Measurements from ENCODE around the gene ZFP57. TPM values are rescaled to one million over a fixed set of nuclear protein-coding genes. Genes with fewer than 3 reads are reported as not detected.
A peak's percentile ranks its signal among the peaks of the same experiment; 100 is the strongest.

Gene ZFP57
- total and polyA plus RNA-seq, 4 experiments from 2014 or later: 2.4 to 3.0 TPM; not detected in 2

GRCh38 chr6:29726571-29727194 is 45.7 kb upstream of the ZFP57 start:
- H3K36me3 ChIP-seq (ENCODE audit: insufficient read depth, low read length): peaks cover 44% of the 10 kb centered on the region
- H3K9me3 Mint-ChIP-seq: no peaks in the 10 kb centered on the region
- no peaks in the 10 kb centered on the region for H3K27me3 Mint-ChIP-seq
- ChIA-PET POLR2A (ENCODE audit: partially characterized antibody) (interaction anchor here (0.7 to 14.8 kb wide), 9 partner anchors 9 to 222 kb away, joined by 3 to 158 read pairs (median 6); no protein-coding TSS in a partner anchor), CTCF (ENCODE audit: partially characterized antibody) (interaction anchor here (1.2 to 3.9 kb wide), 11 partner anchors 10 to 108 kb away, joined by 3 to 31 read pairs (median 6); no protein-coding TSS in a partner anchor)
- intact Hi-C loops (cut with micrococcal nuclease): no loop called here
- peaks cover 45 to 57% of the 10 kb centered on the region in 2 donors for H3K36me3 Mint-ChIP-seq
- peaks cover 45 to 98% (median 64%) of the 10 kb centered on the region in 4 donors for H3K4me1 Mint-ChIP-seq
- no peaks in the 10 kb centered on the region for H3K9me3 ChIP-seq (ENCODE audit: control insufficient read depth in 1 of 2, low read length in 2 of 2)
- peaks cover 60% of the 10 kb centered on the region for H3K4me1 ChIP-seq (ENCODE audit: insufficient read depth, low read length)
- no peak overlapping the region for H3K27ac ChIP-seq (ENCODE audit: low read depth, low read length)
- no peak overlapping the region for H3K4me3 ChIP-seq (ENCODE audit: low read length in 2 of 2)
- peak overlapping the region in 6 of 7 donors; percentile 11 to 96 (median 73) for H3K27ac Mint-ChIP-seq
- no peaks in the 10 kb centered on the region for H3K27me3 ChIP-seq (ENCODE audit: insufficient read depth, low read length)
- H3K4me3 Mint-ChIP-seq: peak overlapping the region; percentile 34 to 98 (median 94)
- no peak for DNase-seq

- peak overlapping the region; percentile 95 for H3K4me3 ChIP-seq (ENCODE audit: low read length in 2 of 2)
- Mint-ChIP-seq H3K9me3 (no peaks in the 10 kb centered on the region), H3K27me3 (no peaks in the 10 kb centered on the region), H3K4me1 (peaks cover 45 to 97% (median 63%) of the 10 kb centered on the region in 4 donors), H3K36me3 (peaks cover 45 to 57% of the 10 kb centered on the region in 2 donors), H3K4me3 (peak overlapping the region; percentile 94 to 98 (median 96)), H3K27ac (peak overlapping the region; percentile 84 to 99 (median 96))
- CTCF ChIA-PET (ENCODE audit: partially characterized antibody): interaction anchor here (1.2 to 3.9 kb wide), 7 partner anchors 11 to 109 kb away, joined by 3 to 31 read pairs (median 5); no protein-coding TSS in a partner anchor
- DNase-seq: no peak
- H3K27me3 ChIP-seq (ENCODE audit: insufficient read depth, low read length): no peaks in the 10 kb centered on the region
- H3K36me3 ChIP-seq (ENCODE audit: insufficient read depth, low read length): peaks cover 44% of the 10 kb centered on the region
- intact Hi-C loops (cut with micrococcal nuclease): no loop called here
- H3K27ac ChIP-seq (ENCODE audit: low read depth, low read length): peak overlapping the region; percentile 100
- peaks cover 67% of the 10 kb centered on the region for H3K4me1 ChIP-seq (ENCODE audit: insufficient read depth, low read length)
- POLR2A ChIA-PET (ENCODE audit: partially characterized antibody): interaction anchor here (1.0 to 14.8 kb wide), 7 partner anchors 12 to 223 kb away, joined by 3 to 158 read pairs (median 5); no protein-coding TSS in a partner anchor
- H3K9me3 ChIP-seq (ENCODE audit: control insufficient read depth in 1 of 2, low read length in 2 of 2): no peaks in the 10 kb centered on the region
These were observed 45.0 kb upstream of the ZFP57 start for GRCh38 chr6:29726001-29726400.

GRCh38 chr6:29724937-29725869 is 44.3 kb upstream of the ZFP57 start:
- Mint-ChIP-seq H3K4me1 (peaks cover 38 to 94% (median 56%) of the 10 kb centered on the region in 4 donors), H3K4me3 (peak overlapping the region; percentile 94 to 98 (median 96)), H3K36me3 (peaks cover 45 to 57% of the 10 kb centered on the region in 2 donors), H3K27me3 (no peaks in the 10 kb centered on the region), H3K9me3 (no peaks in the 10 kb centered on the region), H3K27ac (peak overlapping the region; percentile 92 to 99 (median 98))
- peak overlapping the region; percentile 100 for H3K27ac ChIP-seq (ENCODE audit: low read depth, low read length)
- POLR2A ChIA-PET (ENCODE audit: partially characterized antibody): interaction anchor here (1.0 to 14.8 kb wide), 7 partner anchors 12 to 223 kb away, joined by 3 to 158 read pairs (median 5); no protein-coding TSS in a partner anchor
- CTCF ChIA-PET (ENCODE audit: partially characterized antibody): interaction anchor here (1.2 to 3.9 kb wide), 6 partner anchors 12 to 110 kb away, joined by 3 to 31 read pairs (median 6); no protein-coding TSS in a partner anchor
- H3K36me3 ChIP-seq (ENCODE audit: insufficient read depth, low read length): peaks cover 44% of the 10 kb centered on the region
- H3K27me3 ChIP-seq (ENCODE audit: insufficient read depth, low read length): no peaks in the 10 kb centered on the region
- H3K4me3 ChIP-seq (ENCODE audit: low read length in 2 of 2): peak overlapping the region; percentile 95
- no peaks in the 10 kb centered on the region for H3K9me3 ChIP-seq (ENCODE audit: control insufficient read depth in 1 of 2, low read length in 2 of 2)
- peaks cover 72% of the 10 kb centered on the region for H3K4me1 ChIP-seq (ENCODE audit: insufficient read depth, low read length)
- DNase-seq: no peak
- intact Hi-C loops (cut with micrococcal nuclease): loop anchor here (5.0 kb wide), 2 partner anchors 67 to 242 kb away; no protein-coding TSS in a partner anchor

GRCh38 chr6:29723666-29724588 is 43.0 kb upstream of the ZFP57 start:
- H3K36me3 Mint-ChIP-seq: peaks cover 45 to 57% of the 10 kb centered on the region in 2 donors
- DNase-seq: peak; percentile 61 to 86 (median 70)
- H3K4me3 Mint-ChIP-seq: peak overlapping the region; percentile 94 to 98 (median 96)
- Histone ChIP-seq H3K27me3 (ENCODE audit: insufficient read depth, low read length) (no peaks in the 10 kb centered on the region), H3K4me3 (ENCODE audit: low read length in 2 of 2) (peak overlapping the region; percentile 95), H3K4me1 (ENCODE audit: insufficient read depth, low read length) (peaks cover 65% of the 10 kb centered on the region), H3K27ac (ENCODE audit: low read depth, low read length) (peak overlapping the region; percentile 100), H3K9me3 (ENCODE audit: control insufficient read depth in 1 of 2, low read length in 2 of 2) (no peaks in the 10 kb centered on the region), H3K36me3 (ENCODE audit: insufficient read depth, low read length) (peaks cover 44% of the 10 kb centered on the region)
- intact Hi-C loops (cut with micrococcal nuclease): loop anchor here (2.0 to 5.0 kb wide), 4 partner anchors 15 to 243 kb away; no protein-coding TSS in a partner anchor
- peak overlapping the region; percentile 92 to 99 (median 98) for H3K27ac Mint-ChIP-seq
- no peaks in the 10 kb centered on the region for H3K9me3 Mint-ChIP-seq
- CTCF ChIA-PET (ENCODE audit: partially characterized antibody): interaction anchor here (1.0 kb wide), 1 partner anchor 71 kb away, joined by 3 read pairs; no protein-coding TSS in a partner anchor
- peaks cover 34 to 82% (median 48%) of the 10 kb centered on the region in 4 donors for H3K4me1 Mint-ChIP-seq
- POLR2A ChIA-PET (ENCODE audit: partially characterized antibody): interaction anchor here (1.0 to 1.3 kb wide), 4 partner anchors 15 to 29 kb away, joined by 3 to 6 read pairs (median 4); no protein-coding TSS in a partner anchor
- H3K27me3 Mint-ChIP-seq: no peaks in the 10 kb centered on the region

- ChIA-PET POLR2A (ENCODE audit: partially characterized antibody) (interaction anchor here (1.0 to 3.1 kb wide), 8 partner anchors 11 to 218 kb away, joined by 3 to 26 read pairs (median 4); no protein-coding TSS in a partner anchor), CTCF (ENCODE audit: partially characterized antibody) (interaction anchor here (0.7 to 3.1 kb wide), 6 partner anchors 14 to 73 kb away, joined by 3 to 16 read pairs (median 6); no protein-coding TSS in a partner anchor)
- H3K4me1 ChIP-seq (ENCODE audit: insufficient read depth, low read length): peaks cover 59% of the 10 kb centered on the region
- peaks cover 40% of the 10 kb centered on the region for H3K36me3 ChIP-seq (ENCODE audit: insufficient read depth, low read length)
- H3K27ac ChIP-seq (ENCODE audit: low read depth, low read length): peak within 1 kb of the TSS; percentile 100
- H3K36me3 Mint-ChIP-seq: peaks cover 44 to 51% of the 10 kb centered on the region in 2 donors
- no peaks in the 10 kb centered on the region for H3K27me3 ChIP-seq (ENCODE audit: insufficient read depth, low read length)
- H3K4me3 Mint-ChIP-seq: peak within 1 kb of the TSS; percentile 94 to 98 (median 96)
- no peaks in the 10 kb centered on the region for H3K27me3 Mint-ChIP-seq
- peak; percentile 88 to 91 (median 90) for DNase-seq
- H3K9me3 Mint-ChIP-seq: no peaks in the 10 kb centered on the region
- no peaks in the 10 kb centered on the region for H3K9me3 ChIP-seq (ENCODE audit: control insufficient read depth in 1 of 2, low read length in 2 of 2)
- H3K4me1 Mint-ChIP-seq: peaks cover 33 to 76% (median 43%) of the 10 kb centered on the region in 4 donors
- intact Hi-C loops (cut with micrococcal nuclease): loop anchor here (2.0 to 5.0 kb wide), 4 partner anchors 14 to 244 kb away; no protein-coding TSS in a partner anchor
- peak within 1 kb of the TSS; percentile 95 for H3K4me3 ChIP-seq (ENCODE audit: low read length in 2 of 2)
- H3K27ac Mint-ChIP-seq: peak within 1 kb of the TSS; percentile 96 to 99 (median 98)
These were observed 42.3 kb upstream of the ZFP57 start, which contains the start of gene HLA-F for GRCh38 chr6:29723262-29723665. Gene HLA-F (plus strand): TSS chr6:29723434. CDS start chr6:29723464, 30 bp downstream.
